Measurements from ENCODE around the gene PTPDC1.
A peak's percentile ranks its signal among the peaks of the same experiment; 100 is the strongest.
"Not testable (repeated sequence)": the region's sequence is repeated elsewhere in the genome, so short reads cannot be mapped to it uniquely, and the experiment has no call there.

The PTPDC1 gene

DNA sequence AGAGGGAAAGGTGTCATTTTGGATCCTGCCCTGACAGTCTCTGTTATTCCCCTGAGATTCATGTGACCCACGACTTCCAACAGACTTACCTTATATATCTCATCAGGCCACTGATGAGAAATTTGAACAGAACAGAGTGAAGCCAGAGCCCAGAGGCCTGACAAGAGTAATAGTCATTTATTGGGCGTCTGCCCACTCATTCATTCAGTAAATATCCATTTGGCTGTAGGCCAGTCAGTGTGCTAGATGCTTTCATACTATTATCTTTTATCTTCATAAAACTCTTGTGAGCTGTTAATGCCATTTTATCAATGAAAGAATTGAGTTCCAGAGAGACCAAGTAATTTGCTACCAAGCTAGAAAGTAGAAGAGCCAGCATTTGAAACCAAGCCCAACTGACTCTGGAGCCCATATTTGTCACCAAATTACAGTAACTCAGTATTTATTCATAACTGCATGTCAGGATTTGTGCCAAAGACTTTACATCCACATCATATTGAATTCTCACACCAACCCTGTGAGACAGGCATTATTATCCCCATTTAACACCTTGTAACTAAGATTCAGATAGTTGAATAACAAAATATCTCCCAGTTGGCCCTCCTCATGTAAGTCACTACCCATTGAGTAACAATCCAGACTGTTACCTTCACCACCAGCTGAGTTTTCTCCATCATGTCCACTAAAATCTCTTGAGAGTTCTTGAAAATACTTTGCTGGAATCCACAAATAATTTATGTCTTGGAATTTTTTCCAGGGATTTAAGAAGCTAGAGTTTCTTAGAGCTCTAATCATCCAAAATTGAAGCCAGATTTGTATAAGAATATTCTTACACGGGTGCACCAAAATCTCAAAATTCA is 2.5 kb downstream of the PTPDC1 start:
- DNase-seq (ENCODE audit: low read depth, low spot score) = no peak

DNA sequence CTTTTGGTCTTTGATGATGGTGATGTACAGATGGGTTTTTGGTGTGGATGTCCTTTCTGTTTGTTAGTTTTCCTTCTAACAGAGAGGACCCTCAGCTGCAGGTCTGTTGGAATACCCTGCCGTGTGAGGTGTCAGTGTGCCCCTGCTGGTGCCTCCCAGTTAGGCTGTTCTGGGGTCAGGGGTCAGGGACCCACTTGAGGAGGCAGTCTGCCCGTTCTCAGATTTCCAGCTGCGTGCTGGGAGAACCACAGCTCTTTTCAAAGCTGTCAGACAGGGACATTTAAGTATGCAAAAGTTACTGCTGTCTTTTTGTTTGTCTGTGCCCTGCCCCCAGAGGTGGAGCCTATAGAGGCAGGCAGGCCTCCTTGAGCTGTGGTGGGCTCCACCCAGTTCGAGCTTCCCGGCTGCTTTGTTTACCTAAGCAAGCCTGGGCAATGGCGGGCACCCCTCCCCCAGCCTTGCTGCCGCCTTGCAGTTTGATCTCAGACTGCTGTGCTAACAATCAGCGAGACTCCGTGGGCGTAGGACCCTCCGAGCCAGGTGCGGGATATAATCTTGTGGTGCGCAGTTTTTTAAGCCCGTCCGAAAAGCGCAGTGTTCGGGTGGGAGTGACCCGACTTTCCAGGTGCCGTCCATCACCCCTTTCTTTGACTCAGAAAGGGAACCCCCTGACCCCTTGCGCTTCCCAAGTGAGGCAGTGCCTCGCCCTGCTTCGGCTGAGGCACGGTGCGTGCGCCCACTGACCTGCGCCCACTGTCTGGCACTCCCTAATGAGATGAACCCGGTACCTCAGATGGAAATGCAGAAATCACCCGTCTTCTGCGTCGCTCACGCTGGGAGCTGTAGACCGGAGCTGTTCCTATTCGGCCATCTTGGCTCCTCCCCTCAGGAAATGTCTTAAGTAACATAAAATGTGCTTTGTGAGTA is 10.2 kb downstream of the PTPDC1 start:
- H3K4me3 ChIP-seq (ENCODE audit: low read length) = not testable (repeated sequence)

More for the DNA sequence above, 2.5 kb downstream of the PTPDC1 start:
- H3K4me3 ChIP-seq (ENCODE audit: low read length) = no peak overlapping the region

GRCh38 chr9:94096819-94097577 is 12.7 kb downstream of the PTPDC1 start:
- DNase-seq (ENCODE audit: low read depth, low spot score) = no peak
- no peak overlapping the region for H3K4me3 ChIP-seq (ENCODE audit: low read length)

More for the DNA sequence above, 10.2 kb downstream of the PTPDC1 start:
- not testable (repeated sequence) for DNase-seq (ENCODE audit: low read depth, low spot score)

DNA sequence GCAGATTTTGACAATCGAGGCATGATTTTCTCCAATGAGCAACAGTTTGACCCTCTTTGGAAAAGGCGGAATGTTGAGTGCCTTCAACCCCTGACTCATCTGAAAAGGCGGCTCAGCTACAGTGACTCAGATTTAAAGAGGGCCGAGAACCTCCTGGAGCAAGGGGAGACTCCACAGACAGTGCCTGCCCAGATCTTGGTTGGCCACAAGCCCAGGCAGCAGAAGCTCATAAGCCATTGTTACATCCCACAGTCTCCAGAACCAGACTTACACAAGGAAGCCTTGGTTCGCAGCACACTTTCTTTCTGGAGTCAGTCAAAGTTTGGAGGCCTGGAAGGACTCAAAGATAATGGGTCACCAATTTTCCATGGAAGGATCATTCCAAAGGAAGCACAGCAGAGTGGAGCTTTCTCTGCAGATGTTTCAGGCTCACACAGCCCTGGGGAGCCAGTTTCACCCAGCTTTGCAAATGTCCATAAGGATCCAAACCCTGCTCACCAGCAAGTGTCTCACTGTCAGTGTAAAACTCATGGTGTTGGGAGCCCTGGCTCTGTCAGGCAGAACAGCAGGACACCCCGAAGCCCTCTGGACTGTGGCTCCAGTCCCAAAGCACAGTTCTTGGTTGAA is 13.6 kb downstream of the PTPDC1 start:
- H3K4me3 ChIP-seq (ENCODE audit: low read length) = no peak overlapping the region
- DNase-seq (ENCODE audit: low read depth, low spot score) = no peak

- no peak for DNase-seq (ENCODE audit: low read depth, low spot score)
- no peak overlapping the region for H3K4me3 ChIP-seq (ENCODE audit: low read length)
Measured at GRCh38 chr9:94100152-94100879, 16.1 kb downstream of the PTPDC1 start.

GRCh38 chr9:94101162-94101853 is 17.0 kb downstream of the PTPDC1 start:
- DNase-seq (ENCODE audit: low read depth, low spot score) = peak; percentile 58
- H3K4me3 ChIP-seq (ENCODE audit: low read length) = no peak overlapping the region; the same call in 1 of the 2 replicates

GRCh38 chr9:94108584-94108983 is 24.3 kb downstream of the PTPDC1 start:
- DNase-seq (ENCODE audit: low read depth, low spot score) = no peak
- H3K4me3 ChIP-seq (ENCODE audit: low read length) = no peak overlapping the region

DNA sequence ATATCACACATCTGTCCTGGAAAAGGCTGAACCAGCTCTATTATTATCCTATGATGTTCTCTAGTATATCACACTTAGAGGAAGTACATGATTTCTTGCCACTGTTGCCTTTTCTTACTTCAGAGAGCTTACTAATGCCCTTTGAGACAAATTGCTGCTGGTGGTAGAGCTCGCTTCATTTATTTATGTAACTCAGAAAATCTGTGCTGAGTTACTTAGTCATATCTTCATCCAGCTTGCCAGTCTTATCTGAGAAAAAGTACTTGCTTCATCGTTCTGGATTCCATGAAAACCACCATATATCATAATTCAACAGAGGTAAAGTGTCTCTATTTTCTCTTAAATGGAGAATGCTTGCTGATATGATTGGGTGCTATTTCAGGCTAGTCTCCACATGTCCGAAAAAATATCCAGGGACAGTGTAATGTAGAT is 26.6 kb downstream of the PTPDC1 start:
- no peak overlapping the region for H3K4me3 ChIP-seq (ENCODE audit: low read length)
- no peak for DNase-seq (ENCODE audit: low read depth, low spot score)

DNA sequence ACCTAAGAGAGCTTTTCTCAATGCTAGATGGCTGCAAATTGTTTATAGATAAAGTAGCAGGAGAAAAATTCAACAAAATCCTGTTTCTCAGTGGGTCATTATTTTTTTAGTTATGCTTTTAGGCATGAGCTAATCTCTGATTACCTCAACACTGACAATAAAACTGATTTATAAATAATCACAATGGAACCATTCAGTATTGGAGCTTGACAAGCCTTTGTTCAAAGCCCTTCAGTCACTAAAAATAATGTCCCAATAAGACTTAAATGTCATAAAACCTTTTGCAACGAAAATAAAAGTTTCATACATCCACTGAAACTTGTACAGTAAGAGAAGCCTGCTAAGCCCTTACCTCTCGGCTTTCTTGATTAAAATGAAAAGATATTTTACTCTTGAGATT is 27.2 kb downstream of the PTPDC1 start:
- DNase-seq (ENCODE audit: low read depth, low spot score) = no peak
- H3K4me3 ChIP-seq (ENCODE audit: low read length) = no peak overlapping the region

GRCh38 chr9:94112716-94113465 is 28.6 kb downstream of the PTPDC1 start:
- no peak for DNase-seq (ENCODE audit: low read depth, low spot score)
- H3K4me3 ChIP-seq (ENCODE audit: low read length) = no peak overlapping the region

DNA sequence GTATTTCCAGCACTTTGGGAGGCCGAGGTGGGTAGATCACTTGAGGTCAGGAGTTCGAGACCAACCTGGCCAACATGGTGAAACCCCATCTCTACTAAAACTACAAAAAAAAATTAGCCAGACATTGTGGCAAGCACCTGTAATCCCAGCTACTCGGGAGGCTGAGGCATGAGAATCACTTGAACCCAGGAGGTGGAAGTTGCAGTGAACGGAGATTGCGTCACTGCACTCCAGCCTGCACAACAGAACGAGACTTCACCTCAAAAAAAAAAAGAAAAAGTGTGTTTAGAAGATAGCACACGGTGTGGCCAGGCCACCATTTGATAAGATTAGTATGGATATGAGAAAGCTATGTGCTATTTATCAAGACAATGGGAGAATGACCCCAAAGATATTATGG is 35.8 kb downstream of the PTPDC1 start:
- not testable (repeated sequence) for H3K4me3 ChIP-seq (ENCODE audit: low read length); DNase-seq (ENCODE audit: low read depth, low spot score)

- no peak overlapping the region for H3K4me3 ChIP-seq (ENCODE audit: low read length)
- no peak for DNase-seq (ENCODE audit: low read depth, low spot score)
Measured at GRCh38 chr9:94120854-94121376, 36.7 kb downstream of the PTPDC1 start.

- no peak for DNase-seq (ENCODE audit: low read depth, low spot score)
- H3K4me3 ChIP-seq (ENCODE audit: low read length) = no peak overlapping the region
Measured at GRCh38 chr9:94126844-94127243, 42.6 kb downstream of the PTPDC1 start.

DNA sequence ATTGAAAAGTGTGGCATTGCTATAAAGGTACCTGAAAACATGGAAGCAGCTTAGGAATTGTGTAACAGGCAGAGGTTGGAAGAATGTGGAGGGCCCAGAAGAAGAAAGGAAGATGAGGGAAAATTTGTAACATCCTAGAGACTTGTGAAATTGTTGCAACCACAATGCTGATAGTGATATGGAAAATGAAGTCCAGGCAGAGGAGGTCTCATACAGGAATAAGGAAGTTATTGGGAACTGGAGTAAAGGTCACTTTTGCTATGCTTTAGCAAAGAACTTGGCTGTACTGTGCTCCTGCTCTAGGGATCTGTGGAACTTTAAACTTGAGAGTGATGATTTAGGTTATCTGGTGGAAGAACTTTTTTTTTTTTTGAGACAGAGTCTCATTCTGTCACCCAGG is 43.5 kb downstream of the PTPDC1 start:
- no peak for DNase-seq (ENCODE audit: low read depth, low spot score)
- no peak overlapping the region for H3K4me3 ChIP-seq (ENCODE audit: low read length)

GRCh38 chr9:94128580-94128979 is 44.3 kb downstream of the PTPDC1 start:
- no peak for DNase-seq (ENCODE audit: low read depth, low spot score)

DNA sequence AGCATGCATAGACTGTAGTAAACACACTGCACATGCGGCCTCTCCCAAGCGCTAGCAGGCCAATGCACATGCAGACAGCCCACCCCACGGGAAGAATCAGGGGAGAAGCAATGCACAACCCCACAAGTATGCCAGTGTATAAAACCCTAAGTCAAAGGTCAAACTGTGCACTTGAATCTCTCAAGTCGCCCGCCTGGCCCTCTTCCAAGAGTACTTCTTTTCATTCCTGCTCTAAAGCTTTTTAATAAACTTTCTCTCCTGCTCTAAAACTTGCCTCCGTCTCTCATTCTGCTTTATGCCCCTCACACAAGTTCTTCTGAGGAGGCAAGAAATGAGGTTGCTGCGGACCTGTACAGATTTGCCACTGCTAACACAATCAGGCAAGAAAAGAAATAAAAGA is 50.4 kb downstream of the PTPDC1 start:
- DNase-seq (ENCODE audit: low read depth, low spot score) = no peak
- no peak overlapping the region for H3K4me3 ChIP-seq (ENCODE audit: low read length)

More at GRCh38 chr9:94128580-94128979, 44.3 kb downstream of the PTPDC1 start:
- no peak overlapping the region for H3K4me3 ChIP-seq (ENCODE audit: low read length)

- no peak overlapping the region for H3K4me3 ChIP-seq (ENCODE audit: low read length)
- no peak for DNase-seq (ENCODE audit: low read depth, low spot score)
Measured at GRCh38 chr9:94135222-94135621, 51.0 kb downstream of the PTPDC1 start.

Measured in Jurkat, Clone E6-1 (cell line).